ENCODE results near the gene TRIM77. TPM values are rescaled to one million over a fixed set of nuclear protein-coding genes. Genes with fewer than 3 reads are reported as not detected.
"Not testable (repeated sequence)": the region's sequence is repeated elsewhere in the genome, so short reads cannot be mapped to it uniquely, and the experiment has no call there.

The TRIM77 gene
- polyA plus RNA-seq, 1 donor from 2014 or later = not detected

GRCh38 chr11:89736566-89736965, 26.5 kb downstream of the TRIM77 start:
- no peak overlapping the region for H3K4me3 ChIP-seq (ENCODE audit: low read length)
- no peak for TF ChIP-seq REST (IDR thresholded peaks at IDR 0.05; ENCODE audit: borderline replicate concordance)
- no peak for TF ChIP-seq CTCF (IDR thresholded peaks at IDR 0.05; ENCODE audit: poor library complexity, severe bottlenecking)
- no peak for TF ChIP-seq TAF1 (IDR thresholded peaks at IDR 0.05; ENCODE audit: low read depth)
- no peak for TF ChIP-seq MXI1 (conservative IDR thresholded peaks at IDR 0.05; ENCODE audit: poor library complexity, severe bottlenecking)
- no peak for TF ChIP-seq RAD21 (conservative IDR thresholded peaks at IDR 0.05)
- TF ChIP-seq POLR2AphosphoS5 (IDR thresholded peaks at IDR 0.05) = no peak
- TF ChIP-seq EP300 (conservative IDR thresholded peaks at IDR 0.05; ENCODE audit: poor library complexity, severe bottlenecking) = no peak
- no peak for TF ChIP-seq EZH2 (IDR thresholded peaks at IDR 0.05; ENCODE audit: borderline replicate concordance, insufficient read depth, low read length, poor library complexity, severe bottlenecking)
- no peak for TF ChIP-seq SMC3 (conservative IDR thresholded peaks at IDR 0.05; ENCODE audit: poor library complexity)
- H4K20me1 ChIP-seq (ENCODE audit: insufficient read depth) = no peaks in the 10 kb centered on the region
- H3F3A ChIP-seq (ENCODE audit: insufficient read depth, low read length, poor library complexity, severe bottlenecking) = no peaks in the 10 kb centered on the region
- H3K36me3 ChIP-seq (ENCODE audit: insufficient read depth, low read length) = no peaks in the 10 kb centered on the region
- no peak overlapping the region for H3K27ac ChIP-seq (ENCODE audit: low read length)
- H2AFZ ChIP-seq (ENCODE audit: low read depth, low read length) = no peak overlapping the region
- no peak overlapping the region for H3K9ac ChIP-seq (ENCODE audit: low read length)
- no peaks in the 10 kb centered on the region for H3K9me3 ChIP-seq (ENCODE audit: low read length)
- H3K79me2 ChIP-seq (replicated peaks; ENCODE audit: insufficient read depth, low read length) = no peaks in the 10 kb centered on the region
- H3K9me2 ChIP-seq (ENCODE audit: insufficient read depth, low read length) = no peaks in the 10 kb centered on the region
- no peaks in the 10 kb centered on the region for H3K27me3 ChIP-seq (ENCODE audit: insufficient read depth, low read depth, low read length)
- H3K4me2 ChIP-seq (ENCODE audit: low read length) = no peak overlapping the region

GRCh38 chr11:89737116-89737515, 27.0 kb downstream of the TRIM77 start:
- Histone ChIP-seq H2AFZ (ENCODE audit: low read depth, low read length) (no peak overlapping the region), H3K9ac (ENCODE audit: low read length) (no peak overlapping the region), H3K4me2 (ENCODE audit: low read length) (no peak overlapping the region), H3K36me3 (ENCODE audit: insufficient read depth, low read length) (no peaks in the 10 kb centered on the region), H3F3A (ENCODE audit: insufficient read depth, low read length, poor library complexity, severe bottlenecking) (no peaks in the 10 kb centered on the region), H3K9me3 (ENCODE audit: low read length) (no peaks in the 10 kb centered on the region), H3K9me2 (ENCODE audit: insufficient read depth, low read length) (no peaks in the 10 kb centered on the region), H3K4me3 (ENCODE audit: low read length) (no peak overlapping the region), H3K79me2 (replicated peaks; ENCODE audit: insufficient read depth, low read length) (no peaks in the 10 kb centered on the region), H3K27ac (ENCODE audit: low read length) (no peak overlapping the region), H3K27me3 (ENCODE audit: insufficient read depth, low read depth, low read length) (no peaks in the 10 kb centered on the region), H4K20me1 (ENCODE audit: insufficient read depth) (no peaks in the 10 kb centered on the region)
- TF ChIP-seq MXI1 (conservative IDR thresholded peaks at IDR 0.05; ENCODE audit: poor library complexity, severe bottlenecking) = no peak
- TF ChIP-seq REST (IDR thresholded peaks at IDR 0.05; ENCODE audit: borderline replicate concordance) = no peak
- no peak for TF ChIP-seq TAF1 (IDR thresholded peaks at IDR 0.05; ENCODE audit: low read depth)
- no peak for TF ChIP-seq CTCF (IDR thresholded peaks at IDR 0.05; ENCODE audit: poor library complexity, severe bottlenecking)
- no peak for TF ChIP-seq SMC3 (conservative IDR thresholded peaks at IDR 0.05; ENCODE audit: poor library complexity)
- no peak for TF ChIP-seq EP300 (conservative IDR thresholded peaks at IDR 0.05; ENCODE audit: poor library complexity, severe bottlenecking)
- no peak for TF ChIP-seq RAD21 (conservative IDR thresholded peaks at IDR 0.05)
- TF ChIP-seq EZH2 (IDR thresholded peaks at IDR 0.05; ENCODE audit: borderline replicate concordance, insufficient read depth, low read length, poor library complexity, severe bottlenecking) = no peak

GRCh38 chr11:89741406-89741805, 31.3 kb downstream of the TRIM77 start:
- H4K20me1 ChIP-seq (ENCODE audit: insufficient read depth); H2AFZ ChIP-seq (ENCODE audit: low read depth, low read length); H3K9me3 ChIP-seq (ENCODE audit: low read length); H3K4me2 ChIP-seq (ENCODE audit: low read length); H3K4me3 ChIP-seq (ENCODE audit: low read length); H3F3A ChIP-seq (ENCODE audit: insufficient read depth, low read length, poor library complexity, severe bottlenecking); H3K79me2 ChIP-seq (replicated peaks; ENCODE audit: insufficient read depth, low read length); H3K36me3 ChIP-seq (ENCODE audit: insufficient read depth, low read length); H3K27me3 ChIP-seq (ENCODE audit: insufficient read depth, low read depth, low read length); H3K9me2 ChIP-seq (ENCODE audit: insufficient read depth, low read length); H3K27ac ChIP-seq (ENCODE audit: low read length); H3K9ac ChIP-seq (ENCODE audit: low read length): not testable (repeated sequence)

Data from neural cell (in vitro differentiated cells).